Naive thymus-derived CD8-positive, alpha-beta T cell (primary cell): ENCODE data around the gene TTLL11. TPM values are rescaled to one million over a fixed set of nuclear protein-coding genes. Genes with fewer than 3 reads are reported as not detected.
"Not testable (repeated sequence)": the region's sequence is repeated elsewhere in the genome, so short reads cannot be mapped to it uniquely, and the experiment has no call there.

ENCODE experiments used
- ATAC-seq, 2 donors: fragments of 150-1000 bp; cut with Tn5 transposase in 1 of 2; sonication (Bioruptor Pico), chemical (Tn5 transposase) in 1 of 2; 1 replicate in 1 of 2; 2 replicates in 1 of 2; pipeline ENCODE4 v1.10.0; 2021; ENCODE audit warnings: mild to moderate bottlenecking in 2 of 2, moderate library complexity in 2 of 2
- POLR2A ChIA-PET: fragments of 350-600 bp; sonication (Branson Sonifier 250); formaldehyde crosslinking; loops from one replicate; lab custom pipeline; 2021; ENCODE audit warnings: antibody characterized with exemption; lab: Charles Lee
- DNase-seq, 10 donors: peaks; one replicate each; pipeline versions ENCODE4 v3.0.0 to v3.0.0-alpha.2; 2020 to 2022
- H3K27ac Mint-ChIP-seq, 10 donors: one replicate each; pipeline ENCODE4 v1.8.0; 2020 to 2022; ENCODE audit warnings: mild to moderate bottlenecking in 10 of 10, mixed read lengths in 10 of 10, moderate library complexity in 4 of 10, inconsistent platforms in 1 of 10
- H3K27me3 Mint-ChIP-seq, 5 donors: one replicate each; pipeline ENCODE4 v1.8.0; 2021 to 2022; ENCODE audit warnings: mixed read lengths in 5 of 5
- H3K36me3 Mint-ChIP-seq, 3 donors: one replicate each; pipeline ENCODE4 v1.8.0; 2020 to 2022; ENCODE audit warnings: mixed read lengths in 3 of 3, mild to moderate bottlenecking in 2 of 3, inconsistent platforms in 1 of 3
- H3K4me1 Mint-ChIP-seq, 4 donors: one replicate each; pipeline ENCODE4 v1.8.0; 2021 to 2022; ENCODE audit warnings: mixed read lengths in 4 of 4
- H3K4me3 Mint-ChIP-seq, 10 donors: one replicate each; pipeline ENCODE4 v1.8.0; 2020 to 2022; ENCODE audit warnings: mild to moderate bottlenecking in 10 of 10, mixed read lengths in 10 of 10, moderate library complexity in 6 of 10, inconsistent platforms in 1 of 10
- H3K9me3 Mint-ChIP-seq, 9 donors: one replicate each; pipeline ENCODE4 v1.8.0; 2020 to 2022; ENCODE audit warnings: mixed read lengths in 9 of 9, mild to moderate bottlenecking in 3 of 9, inconsistent platforms in 1 of 9, moderate library complexity in 1 of 9
- polyA plus RNA-seq, 3 donors: library from polyadenylated mRNA; unstranded; fragments of 300-500 nt; fragmentation: Illumina TruSeq; gene quantifications; one replicate each; pipeline ENCODE4 v1.2.3, GENCODE V29; 2021
- total RNA-seq, 8 experiments: library from RNA in 2 of 8; stranded (reverse) in 2 of 8; gene quantifications; one replicate each; pipeline ENCODE4 v1.2.3 and lab custom pipeline; 2021 to 2026

Gene TTLL11
- total and polyA plus RNA-seq, 5 experiments from 2014 or later, result 2.6 to 6.9 (median 3.8) TPM

- Mint-ChIP-seq H3K36me3 (peaks cover 0 to 12% (median 2%) of the 10 kb centered on the region in 3 donors), H3K4me1 (no peaks in the 10 kb centered on the region), H3K27ac (no peak overlapping the region), H3K27me3 (peaks cover 0 to 6% (median 2%) of the 10 kb centered on the region in 5 donors), H3K4me3 (no peak overlapping the region), H3K9me3 (peaks cover 0 to 14% (median 10%) of the 10 kb centered on the region in 9 donors)
- no peak for DNase-seq
- POLR2A ChIA-PET, result no interaction called here
- ATAC-seq, result no peak
These were observed 285.3 kb downstream of the TTLL11 start for GRCh38 chr9:121807823-121808278.

GRCh38 chr9:121807069-121807822 is 285.9 kb downstream of the TTLL11 start:
- Mint-ChIP-seq H3K4me3 (no peak overlapping the region), H3K9me3 (peaks cover 0 to 14% (median 10%) of the 10 kb centered on the region in 9 donors), H3K4me1 (no peaks in the 10 kb centered on the region), H3K36me3 (peaks cover 0 to 12% (median 2%) of the 10 kb centered on the region in 3 donors), H3K27me3 (peaks cover 0 to 10% (median 6%) of the 10 kb centered on the region in 5 donors), H3K27ac (no peak overlapping the region)
- POLR2A ChIA-PET, result no interaction called here
- DNase-seq (no peak), ATAC-seq (no peak)

DNA sequence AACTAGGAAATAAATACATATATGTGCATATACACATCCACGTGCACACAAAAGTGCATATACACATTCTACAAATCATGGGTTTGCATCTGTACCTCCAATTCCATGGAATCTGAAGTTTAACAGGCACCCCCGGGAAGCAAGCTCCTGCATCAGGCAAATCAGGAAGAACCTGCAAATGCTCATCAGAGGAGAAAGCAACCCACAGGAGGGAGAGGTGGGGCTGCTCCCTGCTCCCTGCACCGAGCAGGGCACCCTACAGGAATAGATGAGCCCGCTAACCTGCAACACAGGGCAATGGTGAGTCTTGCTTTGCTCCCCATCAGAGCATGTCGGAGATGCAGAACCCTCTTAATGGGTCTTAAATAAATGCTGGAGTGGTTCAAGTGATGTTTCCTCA is 290.4 kb downstream of the TTLL11 start:
- Mint-ChIP-seq H3K4me3 (no peak overlapping the region), H3K27ac (no peak overlapping the region), H3K4me1 (no peaks in the 10 kb centered on the region), H3K9me3 (peaks cover 0 to 14% (median 10%) of the 10 kb centered on the region in 9 donors), H3K36me3 (peaks cover 0 to 12% (median 2%) of the 10 kb centered on the region in 3 donors), H3K27me3 (peaks cover 0 to 14% (median 10%) of the 10 kb centered on the region in 5 donors)
- ATAC-seq (no peak), DNase-seq (no peak)
- POLR2A ChIA-PET, result no interaction called here

GRCh38 chr9:121801579-121801978 is 291.5 kb downstream of the TTLL11 start:
- H3K36me3 Mint-ChIP-seq, result peaks cover 0 to 12% (median 2%) of the 10 kb centered on the region in 3 donors
- POLR2A ChIA-PET, result no interaction called here
- no peaks in the 10 kb centered on the region for H3K4me1 Mint-ChIP-seq
- ATAC-seq (no peak), DNase-seq (no peak)
- peaks cover 0 to 14% (median 10%) of the 10 kb centered on the region in 5 donors for H3K27me3 Mint-ChIP-seq
- H3K4me3 Mint-ChIP-seq, result no peak overlapping the region
- H3K9me3 Mint-ChIP-seq, result peaks cover 0 to 14% (median 10%) of the 10 kb centered on the region in 9 donors
- H3K27ac Mint-ChIP-seq, result no peak overlapping the region

DNA sequence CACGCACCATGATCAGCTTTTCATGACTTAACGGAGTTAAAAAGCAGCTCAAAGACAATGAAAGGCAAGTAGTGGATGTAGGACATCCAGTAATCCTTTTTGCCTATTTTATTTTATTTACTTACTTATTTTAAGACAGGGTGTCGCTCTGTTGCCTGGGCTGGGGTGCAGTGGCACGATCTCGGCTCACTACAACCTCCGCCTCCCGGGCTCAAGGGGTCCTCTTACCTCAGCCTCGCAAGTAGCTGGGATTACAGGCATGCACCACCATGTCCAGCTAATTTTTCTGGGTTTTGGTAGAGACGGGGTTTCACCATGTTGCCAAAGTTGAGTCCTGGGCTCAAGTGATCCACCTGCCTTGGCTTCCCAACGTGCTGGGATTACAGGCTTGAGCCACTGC is 292.7 kb downstream of the TTLL11 start:
- POLR2A ChIA-PET, result no interaction called here
- no peak for ATAC-seq

GRCh38 chr9:121798941-121799340 is 294.2 kb downstream of the TTLL11 start:
- H3K4me1 Mint-ChIP-seq, result no peaks in the 10 kb centered on the region
- H3K9me3 Mint-ChIP-seq, result peaks cover 0 to 4% (median under 1%) of the 10 kb centered on the region in 9 donors
- no peak for DNase-seq
- no peak overlapping the region for H3K4me3 Mint-ChIP-seq
- peaks cover 0 to 14% (median 6%) of the 10 kb centered on the region in 5 donors for H3K27me3 Mint-ChIP-seq
- POLR2A ChIA-PET, result no interaction called here
- ATAC-seq, result no peak
- H3K27ac Mint-ChIP-seq, result no peak overlapping the region
- H3K36me3 Mint-ChIP-seq, result peaks cover 0 to under 1% (median under 1%) of the 10 kb centered on the region in 3 donors

More for the DNA sequence above, 292.7 kb downstream of the TTLL11 start:
- no peak overlapping the region for H3K27ac Mint-ChIP-seq
- H3K9me3 Mint-ChIP-seq, result peaks cover 0 to 14% (median 10%) of the 10 kb centered on the region in 9 donors
- no peak overlapping the region for H3K4me3 Mint-ChIP-seq
- H3K36me3 Mint-ChIP-seq, result peaks cover 0 to 12% (median 2%) of the 10 kb centered on the region in 3 donors
- DNase-seq, result no peak
- H3K4me1 Mint-ChIP-seq, result no peaks in the 10 kb centered on the region
- H3K27me3 Mint-ChIP-seq, result peaks cover 0 to 14% (median 10%) of the 10 kb centered on the region in 5 donors

DNA sequence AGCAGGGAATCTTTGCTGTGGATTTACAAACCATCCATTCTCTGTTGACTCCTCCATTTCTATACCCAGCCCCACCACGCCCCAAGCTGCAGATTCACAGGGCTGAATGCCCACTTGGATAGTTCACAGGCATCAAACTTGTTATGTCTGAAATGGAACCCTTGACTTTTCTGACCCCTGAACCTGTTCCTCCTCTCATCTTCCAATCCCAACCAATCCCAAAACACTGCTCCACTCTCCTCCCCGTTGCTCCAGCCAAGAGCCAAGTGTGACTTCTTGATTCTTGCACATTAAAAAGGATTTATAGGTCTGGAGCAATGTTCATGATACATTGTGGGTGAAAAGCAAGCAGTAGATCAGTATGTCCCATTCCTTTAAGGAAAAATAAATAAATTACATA is 296.0 kb downstream of the TTLL11 start:
- no peaks in the 10 kb centered on the region for H3K36me3 Mint-ChIP-seq
- no peak overlapping the region for H3K4me3 Mint-ChIP-seq
- DNase-seq (no peak), ATAC-seq (no peak)
- peaks cover 0 to 6% (median 1%) of the 10 kb centered on the region in 5 donors for H3K27me3 Mint-ChIP-seq
- POLR2A ChIA-PET, result no interaction called here
- H3K27ac Mint-ChIP-seq, result no peak overlapping the region
- no peaks in the 10 kb centered on the region for H3K9me3 Mint-ChIP-seq
- no peaks in the 10 kb centered on the region for H3K4me1 Mint-ChIP-seq

- H3K27me3 Mint-ChIP-seq, H3K27ac Mint-ChIP-seq, H3K9me3 Mint-ChIP-seq, POLR2A ChIA-PET, DNase-seq, ATAC-seq, H3K36me3 Mint-ChIP-seq, H3K4me1 Mint-ChIP-seq, H3K4me3 Mint-ChIP-seq: not testable (repeated sequence)
These were observed 298.8 kb downstream of the TTLL11 start for GRCh38 chr9:121794334-121794733.

- H3K27me3 Mint-ChIP-seq, DNase-seq, ATAC-seq, POLR2A ChIA-PET, H3K9me3 Mint-ChIP-seq, H3K27ac Mint-ChIP-seq, H3K4me1 Mint-ChIP-seq, H3K36me3 Mint-ChIP-seq, H3K4me3 Mint-ChIP-seq: not testable (repeated sequence)
These were observed 300.6 kb downstream of the TTLL11 start for GRCh38 chr9:121792476-121792875.

DNA sequence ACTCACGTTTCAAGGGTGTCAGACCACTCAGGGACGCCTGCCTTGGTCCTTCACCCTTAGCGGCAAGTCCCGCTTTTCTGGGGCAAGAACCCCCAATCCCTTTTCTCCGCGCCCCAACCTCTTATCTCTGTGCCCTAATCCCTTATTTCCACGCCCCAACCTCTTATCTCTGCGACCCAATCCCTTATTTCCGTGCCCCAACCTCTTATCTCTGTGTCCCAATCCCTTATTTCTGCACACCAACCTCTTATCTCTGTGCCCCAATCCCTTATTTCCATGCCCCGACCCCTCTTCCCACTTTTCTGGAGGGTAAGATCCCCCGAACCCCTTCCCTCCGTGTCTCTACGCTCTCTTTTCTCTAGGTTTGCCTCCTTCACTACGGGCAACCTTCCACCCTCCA is 302.3 kb downstream of the TTLL11 start:
- POLR2A ChIA-PET, result no interaction called here
- H3K9me3 Mint-ChIP-seq, result no peaks in the 10 kb centered on the region
- H3K27ac Mint-ChIP-seq, result no peak overlapping the region
- H3K4me3 Mint-ChIP-seq, result no peak overlapping the region
- ATAC-seq (no peak), DNase-seq (no peak)
- H3K36me3 Mint-ChIP-seq, result no peaks in the 10 kb centered on the region
- peaks cover 0 to 10% (median 1%) of the 10 kb centered on the region in 5 donors for H3K27me3 Mint-ChIP-seq
- H3K4me1 Mint-ChIP-seq, result peaks cover 0 to 5% (median 0%) of the 10 kb centered on the region in 4 donors

GRCh38 chr9:121788686-121789366 is 304.3 kb downstream of the TTLL11 start:
- Mint-ChIP-seq H3K9me3 (no peaks in the 10 kb centered on the region), H3K4me1 (peaks cover 5 to 8% (median 7%) of the 10 kb centered on the region in 4 donors), H3K27ac (peak overlapping the region in 1 of 10 donors; percentile 29), H3K27me3 (peaks cover 0 to 10% (median 1%) of the 10 kb centered on the region in 5 donors), H3K4me3 (no peak overlapping the region), H3K36me3 (no peaks in the 10 kb centered on the region)
- DNase-seq (no peak), ATAC-seq (no peak)
- POLR2A ChIA-PET, result no interaction called here

- peaks cover 0 to 16% (median 3%) of the 10 kb centered on the region in 5 donors for H3K27me3 Mint-ChIP-seq
- no peak overlapping the region for H3K27ac Mint-ChIP-seq
- peaks cover 8 to 19% (median 16%) of the 10 kb centered on the region in 4 donors for H3K4me1 Mint-ChIP-seq
- POLR2A ChIA-PET, result no interaction called here
- H3K9me3 Mint-ChIP-seq, result no peaks in the 10 kb centered on the region
- no peak overlapping the region for H3K4me3 Mint-ChIP-seq
- H3K36me3 Mint-ChIP-seq, result no peaks in the 10 kb centered on the region
- DNase-seq (no peak), ATAC-seq (no peak)
These were observed 306.1 kb downstream of the TTLL11 start for GRCh38 chr9:121786998-121787422.

DNA sequence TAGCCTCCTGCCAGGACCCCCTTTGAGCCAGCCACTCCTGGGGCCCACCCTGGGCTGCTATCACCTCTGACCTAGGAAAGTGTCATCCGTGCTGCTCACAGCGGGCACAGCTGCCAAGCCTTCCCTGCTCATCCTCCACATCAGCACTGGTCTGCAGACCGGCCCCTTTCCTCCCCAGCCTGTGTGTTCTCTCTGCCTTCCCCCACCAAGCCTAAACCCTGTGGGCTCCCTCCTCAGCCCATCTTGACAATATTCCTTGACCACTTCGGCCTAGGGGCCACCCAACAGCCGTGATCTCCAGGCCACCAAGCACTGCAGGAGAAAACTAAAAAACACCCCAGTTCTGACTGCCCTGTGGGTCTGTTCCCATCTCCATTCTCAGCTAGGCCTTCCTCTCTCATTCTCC is 306.6 kb downstream of the TTLL11 start:
- Mint-ChIP-seq H3K4me3 (no peak overlapping the region), H3K36me3 (no peaks in the 10 kb centered on the region), H3K27me3 (peaks cover 0 to 16% (median 4%) of the 10 kb centered on the region in 5 donors), H3K27ac (peak overlapping the region in 2 of 10 donors; percentile 8 to 21), H3K9me3 (no peaks in the 10 kb centered on the region), H3K4me1 (peaks cover 8 to 19% (median 16%) of the 10 kb centered on the region in 4 donors)
- POLR2A ChIA-PET, result no interaction called here
- no peak for DNase-seq
- no peak for ATAC-seq
